ENCODE results near the gene LTA4H. TPM values are rescaled to one million over a fixed set of nuclear protein-coding genes. Genes with fewer than 3 reads are reported as not detected.

Gene LTA4H
- total RNA-seq, 3 donors from 2014 or later (not counting 1 experiment from before 2014, with no cell fraction given), result 43.1 to 51.9 (median 48.3) TPM

DNA sequence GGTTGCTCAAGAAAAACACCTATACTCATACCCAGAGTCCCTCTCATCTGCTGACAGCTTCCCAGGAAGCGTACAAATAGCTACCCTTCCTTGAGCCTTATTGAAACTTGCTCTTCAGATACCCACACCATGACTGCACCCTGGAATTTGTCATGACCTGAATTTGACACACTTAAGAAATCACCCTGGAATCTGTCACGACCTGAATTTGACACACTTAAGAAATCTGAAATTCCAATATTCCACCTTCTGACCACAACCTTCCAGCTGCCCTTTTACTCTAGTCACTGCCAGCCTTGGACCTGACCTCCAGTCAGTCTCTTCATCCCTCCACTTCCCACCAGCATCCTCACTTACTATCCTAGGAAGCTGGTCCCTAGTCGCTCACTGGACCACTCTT lies 38.1 kb downstream of the LTA4H start:
- Mint-ChIP-seq H3K27ac (no peak overlapping the region), H3K4me3 (no peak overlapping the region), H3K36me3 (peaks cover 7% of the 10 kb centered on the region), H3K27me3 (ENCODE audit: low read depth in 2 of 2) (no peaks in the 10 kb centered on the region), H3K9me3 (no peaks in the 10 kb centered on the region), H3K4me1 (peaks cover 7% of the 10 kb centered on the region in 2 donors)
- Histone ChIP-seq H3K36me3 (ENCODE audit: control insufficient read depth, insufficient read depth, low read length) (peaks cover 3% of the 10 kb centered on the region), H3K27me3 (ENCODE audit: control insufficient read depth, insufficient read depth, low read length) (no peaks in the 10 kb centered on the region), H3K4me3 (ENCODE audit: low read length) (no peak overlapping the region), H3K27ac (ENCODE audit: low read length) (no peak overlapping the region), H3K9me3 (ENCODE audit: control insufficient read depth, insufficient read depth, low read length) (no peaks in the 10 kb centered on the region), H3K4me1 (ENCODE audit: control insufficient read depth, insufficient read depth, low read length) (no peaks in the 10 kb centered on the region)
- WGBS (ENCODE audit: insufficient coverage), result 92% methylated on average over 3 of the region's 3 CpGs
- DNase-seq (no peak), ATAC-seq (no peak)
- intact Hi-C loops (cut with micrococcal nuclease), result no loop called here
- TF ChIP-seq, protein P1, sequence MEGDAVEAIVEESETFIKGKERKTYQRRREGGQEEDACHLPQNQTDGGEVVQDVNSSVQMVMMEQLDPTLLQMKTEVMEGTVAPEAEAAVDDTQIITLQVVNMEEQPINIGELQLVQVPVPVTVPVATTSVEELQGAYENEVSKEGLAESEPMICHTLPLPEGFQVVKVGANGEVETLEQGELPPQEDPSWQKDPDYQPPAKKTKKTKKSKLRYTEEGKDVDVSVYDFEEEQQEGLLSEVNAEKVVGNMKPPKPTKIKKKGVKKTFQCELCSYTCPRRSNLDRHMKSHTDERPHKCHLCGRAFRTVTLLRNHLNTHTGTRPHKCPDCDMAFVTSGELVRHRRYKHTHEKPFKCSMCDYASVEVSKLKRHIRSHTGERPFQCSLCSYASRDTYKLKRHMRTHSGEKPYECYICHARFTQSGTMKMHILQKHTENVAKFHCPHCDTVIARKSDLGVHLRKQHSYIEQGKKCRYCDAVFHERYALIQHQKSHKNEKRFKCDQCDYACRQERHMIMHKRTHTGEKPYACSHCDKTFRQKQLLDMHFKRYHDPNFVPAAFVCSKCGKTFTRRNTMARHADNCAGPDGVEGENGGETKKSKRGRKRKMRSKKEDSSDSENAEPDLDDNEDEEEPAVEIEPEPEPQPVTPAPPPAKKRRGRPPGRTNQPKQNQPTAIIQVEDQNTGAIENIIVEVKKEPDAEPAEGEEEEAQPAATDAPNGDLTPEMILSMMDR (IDR thresholded peaks at IDR 0.05), result no peak

DNA sequence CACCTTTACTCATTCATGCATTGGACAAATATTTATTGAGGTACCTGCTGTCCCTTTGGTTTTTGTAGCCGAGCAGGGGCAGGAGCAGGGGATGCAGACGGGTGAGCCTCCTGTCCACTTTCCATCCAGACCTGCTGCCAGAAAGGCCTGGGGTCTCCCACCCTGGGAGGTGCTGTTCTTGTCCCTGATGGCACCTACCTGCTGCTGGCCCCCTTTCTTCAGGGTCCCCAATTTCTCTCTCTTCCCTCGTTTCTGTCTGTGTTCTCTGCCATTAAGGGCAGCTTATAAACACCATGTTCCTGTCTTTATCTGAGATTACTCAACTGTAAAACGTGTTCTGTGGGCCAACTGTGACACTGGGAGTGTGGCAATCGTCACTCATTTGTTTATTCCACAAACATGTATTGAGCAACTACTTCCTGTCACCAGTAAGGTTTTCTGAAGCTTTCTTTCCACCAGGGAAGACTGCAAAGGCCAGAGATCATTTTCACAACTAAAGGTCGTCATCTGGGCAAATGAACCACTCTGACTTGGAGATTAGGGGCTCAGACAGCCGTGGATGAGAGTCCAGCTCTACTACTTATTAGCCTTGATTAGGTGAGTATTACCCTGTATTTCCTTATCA lies 39.2 kb downstream of the LTA4H start, which contains the start of gene HAL:
Gene HAL (minus strand): TSS at position 311 of the 625 bp plus-strand sequence. CDS start 434 bp downstream, outside the sequence.
- Histone ChIP-seq H3K27me3 (ENCODE audit: control insufficient read depth, insufficient read depth, low read length) (no peaks in the 10 kb centered on the region), H3K9me3 (ENCODE audit: control insufficient read depth, insufficient read depth, low read length) (no peaks in the 10 kb centered on the region), H3K27ac (ENCODE audit: low read length) (no peak within 1 kb of the TSS), H3K36me3 (ENCODE audit: control insufficient read depth, insufficient read depth, low read length) (peaks cover 2% of the 10 kb centered on the region), H3K4me1 (ENCODE audit: control insufficient read depth, insufficient read depth, low read length) (no peaks in the 10 kb centered on the region), H3K4me3 (ENCODE audit: low read length) (no peak within 1 kb of the TSS)
- DNase-seq (no peak), ATAC-seq (peak in 1 of 3 donors; percentile 53)
- TF ChIP-seq, protein P1 (IDR thresholded peaks at IDR 0.05), result no peak
- Mint-ChIP-seq H3K36me3 (peaks cover 6% of the 10 kb centered on the region), H3K9me3 (no peaks in the 10 kb centered on the region), H3K27me3 (ENCODE audit: low read depth in 2 of 2) (no peaks in the 10 kb centered on the region), H3K27ac (no peak within 1 kb of the TSS), H3K4me1 (peaks cover 7% of the 10 kb centered on the region in 2 donors), H3K4me3 (no peak within 1 kb of the TSS)
- intact Hi-C loops (cut with micrococcal nuclease), result no loop called here
- 64% methylated on average over 7 of the region's 7 CpGs for WGBS (ENCODE audit: insufficient coverage)

DNA sequence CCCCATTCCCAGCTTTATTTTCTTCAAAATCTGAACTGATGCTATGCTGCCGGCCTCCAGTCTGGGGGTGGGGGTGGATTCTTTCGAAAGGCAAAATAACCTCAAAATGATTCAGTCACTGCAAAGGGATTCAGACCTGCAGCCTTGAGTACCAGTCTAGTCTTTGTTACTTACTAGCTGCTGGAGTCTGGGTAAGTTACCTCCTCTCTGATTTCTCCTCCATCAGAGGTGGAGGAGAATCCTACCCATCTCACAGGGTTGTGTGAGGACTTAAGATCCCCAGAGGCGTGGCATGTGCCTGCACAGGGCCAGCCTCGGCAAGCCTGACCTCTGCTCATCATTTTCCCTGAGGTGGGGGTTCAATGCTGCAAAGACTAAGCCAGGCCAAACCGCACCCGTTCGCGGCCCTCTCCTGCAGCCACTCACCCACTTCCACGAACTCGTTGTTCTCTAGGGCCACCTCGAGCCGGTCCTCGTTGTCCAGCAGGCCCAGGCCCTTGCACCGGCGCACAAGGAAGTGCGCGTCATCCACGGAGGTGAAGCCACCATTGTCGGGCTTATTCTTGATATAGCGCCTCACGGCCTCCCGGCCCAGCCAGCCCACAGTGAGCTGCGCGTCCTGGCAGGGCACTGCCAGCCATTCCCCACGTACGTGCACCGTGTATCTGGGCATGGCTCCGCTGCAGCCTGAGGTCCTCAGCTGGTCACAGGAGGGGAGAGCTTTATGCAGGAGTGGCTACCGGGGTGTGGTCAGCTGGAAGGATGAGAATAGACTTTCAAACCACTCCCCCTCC lies 40.0 kb downstream of the LTA4H start:
- TF ChIP-seq, protein P1 (IDR thresholded peaks at IDR 0.05), result no peak
- Mint-ChIP-seq H3K4me1 (peaks cover 7% of the 10 kb centered on the region in 2 donors), H3K9me3 (no peaks in the 10 kb centered on the region), H3K27ac (no peak overlapping the region), H3K36me3 (no peaks in the 10 kb centered on the region), H3K4me3 (no peak overlapping the region), H3K27me3 (ENCODE audit: low read depth in 2 of 2) (peaks cover 0 to 2% of the 10 kb centered on the region in 2 donors)
- no peak overlapping the region for H3K27ac ChIP-seq (ENCODE audit: low read length)
- H3K4me3 ChIP-seq (ENCODE audit: low read length), result no peak overlapping the region
- no peaks in the 10 kb centered on the region for H3K36me3 ChIP-seq (ENCODE audit: control insufficient read depth, insufficient read depth, low read length)
- DNase-seq (no peak), ATAC-seq (no peak)
- H3K27me3 ChIP-seq (ENCODE audit: control insufficient read depth, insufficient read depth, low read length), result no peaks in the 10 kb centered on the region
- WGBS (ENCODE audit: insufficient coverage), result 93% methylated on average over 26 of the region's 29 CpGs
- no peaks in the 10 kb centered on the region for H3K4me1 ChIP-seq (ENCODE audit: control insufficient read depth, insufficient read depth, low read length)
- intact Hi-C loops (cut with micrococcal nuclease), result no loop called here
- no peaks in the 10 kb centered on the region for H3K9me3 ChIP-seq (ENCODE audit: control insufficient read depth, insufficient read depth, low read length)
